Loucy (cell line): ENCODE results near the gene FBXL14.

ENCODE experiments used
- EZH2phosphoT487 ChIP-seq: fragments of 200-600 bp; IDR thresholded peaks from 2 replicates; pipeline ENCODE4 v1.6.1; 2018; ENCODE audit warnings: antibody characterized with exemption, mild to moderate bottlenecking, moderate library complexity, borderline replicate concordance
- TF ChIP-seq, protein P1 (sequence below): fragments of 200-600 bp; sonication (generic); conservative IDR thresholded peaks from 2 replicates; pipeline ENCODE4 v1.5.1; 2014; ENCODE audit warnings: mild to moderate bottlenecking, antibody characterized with exemption, low read length

GRCh38 chr12:1525858-1526257, 68.5 kb downstream of the FBXL14 start:
- TF ChIP-seq, protein P1, sequence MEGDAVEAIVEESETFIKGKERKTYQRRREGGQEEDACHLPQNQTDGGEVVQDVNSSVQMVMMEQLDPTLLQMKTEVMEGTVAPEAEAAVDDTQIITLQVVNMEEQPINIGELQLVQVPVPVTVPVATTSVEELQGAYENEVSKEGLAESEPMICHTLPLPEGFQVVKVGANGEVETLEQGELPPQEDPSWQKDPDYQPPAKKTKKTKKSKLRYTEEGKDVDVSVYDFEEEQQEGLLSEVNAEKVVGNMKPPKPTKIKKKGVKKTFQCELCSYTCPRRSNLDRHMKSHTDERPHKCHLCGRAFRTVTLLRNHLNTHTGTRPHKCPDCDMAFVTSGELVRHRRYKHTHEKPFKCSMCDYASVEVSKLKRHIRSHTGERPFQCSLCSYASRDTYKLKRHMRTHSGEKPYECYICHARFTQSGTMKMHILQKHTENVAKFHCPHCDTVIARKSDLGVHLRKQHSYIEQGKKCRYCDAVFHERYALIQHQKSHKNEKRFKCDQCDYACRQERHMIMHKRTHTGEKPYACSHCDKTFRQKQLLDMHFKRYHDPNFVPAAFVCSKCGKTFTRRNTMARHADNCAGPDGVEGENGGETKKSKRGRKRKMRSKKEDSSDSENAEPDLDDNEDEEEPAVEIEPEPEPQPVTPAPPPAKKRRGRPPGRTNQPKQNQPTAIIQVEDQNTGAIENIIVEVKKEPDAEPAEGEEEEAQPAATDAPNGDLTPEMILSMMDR, result no peak
- no peak for TF ChIP-seq EZH2phosphoT487
